RWPE1 (cell line): ENCODE results near the gene RPL36AL.
"Not testable (repeated sequence)": the region's sequence is repeated elsewhere in the genome, so short reads cannot be mapped to it uniquely, and the experiment has no call there.

Experiments
- CTCF ChIA-PET: fragments of 350-600 bp; sonication (Branson Sonifier 250); formaldehyde crosslinking; extraction: SDS; loops from one replicate; lab custom pipeline; 2021; lab: Yijun Ruan, JAX
- POLR2A ChIA-PET: fragments of 400-600 bp; formaldehyde crosslinking; extraction: SDS; loops from one replicate; lab custom pipeline; 2020; ENCODE audit warnings: antibody characterized with exemption; ENCODE audit not compliant: low non-redundant PET; lab: Yijun Ruan, JAX
- DNase-seq: peaks from one replicate; pipeline ENCODE4 v3.0.0; 2012; ENCODE audit warnings: low spot score
- H3K27ac ChIP-seq: fragments of 450-650 bp; 2 replicates; pipeline ENCODE4 v1.5.1; 2017
- TF ChIP-seq, protein P1 (sequence below): fragments of 450-650 bp; conservative IDR thresholded peaks from 2 replicates; pipeline ENCODE4 v1.5.1; 2017; ENCODE audit warnings: low read depth, mild to moderate bottlenecking

The RPL36AL gene

DNA sequence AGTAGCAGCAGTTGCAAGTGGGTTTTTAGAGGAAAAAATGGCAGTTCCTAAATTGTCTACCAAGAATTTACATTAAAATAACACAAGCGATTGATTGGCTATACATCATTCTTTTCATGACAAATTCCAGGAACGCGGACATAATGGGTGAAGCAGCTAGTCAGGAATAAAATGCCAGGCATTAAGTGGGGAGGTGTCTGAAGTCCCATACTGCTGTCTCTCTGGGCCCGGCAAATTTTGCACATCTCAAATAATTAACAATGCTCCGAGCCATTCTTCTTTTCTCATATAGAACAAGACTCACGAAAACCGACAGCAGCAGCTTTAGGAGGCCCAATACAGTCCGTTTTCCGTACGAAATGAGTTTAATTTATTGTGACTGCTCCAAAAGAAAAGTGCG, 696 bp downstream of the RPL36AL start:
- peak overlapping the region; percentile 94 for H3K27ac ChIP-seq
- ChIA-PET POLR2A (interaction anchor here (0.6 to 1.6 kb wide), 8 partner anchors 16 to 149 kb away, joined by 3 to 10 read pairs (median 5); partner anchors contain the start of genes DNAAF2, KLHDC2, LRR1 and RPS29), CTCF (interaction anchor here (0.5 to 1.1 kb wide), 2 partner anchors 33 to 121 kb away, joined by 3 read pairs; no protein-coding TSS in a partner anchor)
- TF ChIP-seq, protein P1, sequence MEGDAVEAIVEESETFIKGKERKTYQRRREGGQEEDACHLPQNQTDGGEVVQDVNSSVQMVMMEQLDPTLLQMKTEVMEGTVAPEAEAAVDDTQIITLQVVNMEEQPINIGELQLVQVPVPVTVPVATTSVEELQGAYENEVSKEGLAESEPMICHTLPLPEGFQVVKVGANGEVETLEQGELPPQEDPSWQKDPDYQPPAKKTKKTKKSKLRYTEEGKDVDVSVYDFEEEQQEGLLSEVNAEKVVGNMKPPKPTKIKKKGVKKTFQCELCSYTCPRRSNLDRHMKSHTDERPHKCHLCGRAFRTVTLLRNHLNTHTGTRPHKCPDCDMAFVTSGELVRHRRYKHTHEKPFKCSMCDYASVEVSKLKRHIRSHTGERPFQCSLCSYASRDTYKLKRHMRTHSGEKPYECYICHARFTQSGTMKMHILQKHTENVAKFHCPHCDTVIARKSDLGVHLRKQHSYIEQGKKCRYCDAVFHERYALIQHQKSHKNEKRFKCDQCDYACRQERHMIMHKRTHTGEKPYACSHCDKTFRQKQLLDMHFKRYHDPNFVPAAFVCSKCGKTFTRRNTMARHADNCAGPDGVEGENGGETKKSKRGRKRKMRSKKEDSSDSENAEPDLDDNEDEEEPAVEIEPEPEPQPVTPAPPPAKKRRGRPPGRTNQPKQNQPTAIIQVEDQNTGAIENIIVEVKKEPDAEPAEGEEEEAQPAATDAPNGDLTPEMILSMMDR: no peak
- no peak for DNase-seq

GRCh38 chr14:49619273-49619672, 1.2 kb downstream of the RPL36AL start:
- CTCF ChIA-PET: interaction anchor here (1.1 kb wide), 1 partner anchor 32 kb away, joined by 3 read pairs; no protein-coding TSS in a partner anchor
- not testable (repeated sequence) for DNase-seq
- POLR2A ChIA-PET: interaction anchor here (1.1 kb wide), 1 partner anchor 52 kb away, joined by 3 read pairs; no protein-coding TSS in a partner anchor
- H3K27ac ChIP-seq: peak overlapping the region; percentile 60

- CTCF ChIA-PET: no interaction called here
- POLR2A ChIA-PET: no interaction called here
- TF ChIP-seq, protein P1: no peak
- no peak overlapping the region for H3K27ac ChIP-seq
- no peak for DNase-seq
Measured at GRCh38 chr14:49617852-49618519, 2.4 kb downstream of the RPL36AL start.

DNA sequence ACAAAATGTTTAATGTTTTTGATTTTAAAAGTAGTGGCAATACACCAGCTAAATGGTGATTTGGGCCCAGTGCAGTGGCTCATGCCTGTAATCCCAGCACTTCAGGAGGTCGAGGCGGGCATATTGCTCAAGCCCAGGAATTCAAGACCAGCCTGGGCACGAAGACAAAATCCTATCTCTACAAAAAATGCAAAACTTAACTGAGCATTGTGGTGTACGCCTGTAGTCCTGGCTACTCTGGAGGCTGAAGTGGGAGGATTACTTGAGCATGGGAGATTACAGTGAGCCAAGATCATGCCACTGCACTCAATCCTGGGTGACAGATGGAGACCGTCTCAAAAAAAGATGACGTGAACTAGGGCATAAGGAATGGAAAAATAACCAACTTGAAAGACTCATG, 4.7 kb downstream of the RPL36AL start:
- POLR2A ChIA-PET: no interaction called here

DNA sequence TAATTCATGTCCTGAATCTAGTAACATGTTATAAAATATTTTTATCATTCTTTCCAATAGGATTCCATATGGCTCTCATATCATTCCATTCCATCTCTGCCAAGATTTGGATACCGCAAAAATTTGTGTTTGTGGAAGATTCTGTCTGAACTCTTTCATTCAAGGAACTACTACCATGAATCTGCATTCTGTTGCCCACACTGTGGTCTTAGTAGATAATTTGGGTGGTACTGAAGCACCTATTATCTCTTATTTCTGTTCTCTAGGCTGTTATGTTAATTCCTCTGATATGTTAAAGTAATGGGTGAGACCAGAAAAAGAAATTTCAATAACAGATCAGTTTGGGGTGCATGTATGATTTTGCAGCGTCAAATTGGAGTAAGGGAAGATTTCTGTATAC, 6.2 kb downstream of the RPL36AL start:
- TF ChIP-seq, protein P1: no peak
- H3K27ac ChIP-seq: no peak overlapping the region
- POLR2A ChIA-PET: no interaction called here
- CTCF ChIA-PET: no interaction called here
- DNase-seq: no peak

More for the DNA sequence above, 4.7 kb downstream of the RPL36AL start:
- CTCF ChIA-PET: no interaction called here
- TF ChIP-seq, protein P1: no peak
- H3K27ac ChIP-seq: peak overlapping the region; percentile 59
- no peak for DNase-seq

DNA sequence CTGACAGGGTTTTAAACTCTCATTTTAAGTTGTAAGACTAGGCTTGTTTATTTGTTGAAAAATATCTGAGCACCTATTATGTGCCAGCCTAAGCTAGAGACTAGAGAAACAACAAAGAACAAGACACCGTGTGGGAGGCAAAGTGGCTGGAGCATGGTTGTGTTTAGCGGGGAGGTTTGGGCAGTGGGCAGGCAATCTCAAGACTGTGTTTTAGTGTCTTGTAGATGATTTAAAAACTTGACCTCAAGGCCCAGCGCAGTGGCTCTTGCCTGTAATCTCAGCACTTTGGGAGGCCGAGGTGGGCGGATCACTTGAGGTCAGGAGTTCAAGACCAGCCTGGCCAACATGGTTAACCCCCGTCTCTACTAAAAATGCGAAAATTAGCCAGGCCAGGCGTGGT, 7.8 kb downstream of the RPL36AL start:
- TF ChIP-seq, protein P1: no peak
- POLR2A ChIA-PET: no interaction called here
- CTCF ChIA-PET: no interaction called here
- H3K27ac ChIP-seq: peak overlapping the region; percentile 19; the same call in 1 of the 2 replicates
- no peak for DNase-seq

- CTCF ChIA-PET: no interaction called here
Measured at GRCh38 chr14:49612251-49612650, 8.2 kb downstream of the RPL36AL start.

More at GRCh38 chr14:49612251-49612650, 8.2 kb downstream of the RPL36AL start:
- POLR2A ChIA-PET: no interaction called here
- TF ChIP-seq, protein P1: no peak
- no peak overlapping the region for H3K27ac ChIP-seq
- no peak for DNase-seq
